ENCODE measurements around the gene KDM2A. TPM values are rescaled to one million over a fixed set of nuclear protein-coding genes. Genes with fewer than 3 reads are reported as not detected.
"Not testable (repeated sequence)": the region's sequence is repeated elsewhere in the genome, so short reads cannot be mapped to it uniquely, and the experiment has no call there.

KDM2A gene
- polyA plus RNA-seq, 2 of the 4 experiments (the other 2 are of a cell fraction), result 34.5 to 42.8 TPM

DNA sequence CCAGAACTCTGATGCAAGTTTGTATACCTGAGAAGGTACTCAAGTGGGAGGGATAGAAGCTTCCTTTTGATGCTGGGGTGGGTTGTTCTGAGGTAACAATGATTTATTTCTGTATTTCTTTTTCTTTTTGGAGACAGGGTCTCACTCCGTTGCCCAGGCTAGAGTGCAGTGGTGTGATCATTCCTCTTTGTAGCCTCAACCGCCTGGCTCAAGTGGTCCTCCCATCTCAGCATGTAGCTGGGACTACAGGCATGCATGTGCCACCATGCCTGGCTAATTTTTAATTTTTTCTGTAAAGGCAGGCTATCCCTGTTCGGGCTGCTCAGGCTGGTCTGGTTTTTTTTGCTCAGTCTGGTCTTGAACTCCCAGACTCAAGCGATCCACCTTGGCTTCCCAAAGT is 7.9 kb downstream of the KDM2A start:
- H3K27ac ChIP-seq, result no peak overlapping the region
- 74% methylated on average over 4 of the region's 4 CpGs for WGBS (ENCODE audit: missing lambda C conversion rate)
- ATAC-seq, result no peak
- no peaks in the 10 kb centered on the region for H3K9me3 ChIP-seq
- POLR2A ChIA-PET, result interaction anchor here (0.7 kb wide), 1 partner anchor 46 kb away, joined by 3 read pairs; no protein-coding TSS in a partner anchor
- H3K4me2 ChIP-seq, result no peak overlapping the region
- H3K4me1 ChIP-seq, result peaks cover 18% of the 10 kb centered on the region; the same call in 2 of the 3 replicates
- FAIRE-seq, result no peak
- CTCF ChIA-PET, result interaction anchor here (0.9 to 1.9 kb wide), 4 partner anchors 9 to 181 kb away, joined by 3 to 5 read pairs (median 3); no protein-coding TSS in a partner anchor
- no peak overlapping the region for H3K4me3 ChIP-seq
- DNase-seq (ENCODE audit: low read depth in 1 of 2, low spot score in 1 of 2), result no peak
- TF ChIP-seq, protein P1, sequence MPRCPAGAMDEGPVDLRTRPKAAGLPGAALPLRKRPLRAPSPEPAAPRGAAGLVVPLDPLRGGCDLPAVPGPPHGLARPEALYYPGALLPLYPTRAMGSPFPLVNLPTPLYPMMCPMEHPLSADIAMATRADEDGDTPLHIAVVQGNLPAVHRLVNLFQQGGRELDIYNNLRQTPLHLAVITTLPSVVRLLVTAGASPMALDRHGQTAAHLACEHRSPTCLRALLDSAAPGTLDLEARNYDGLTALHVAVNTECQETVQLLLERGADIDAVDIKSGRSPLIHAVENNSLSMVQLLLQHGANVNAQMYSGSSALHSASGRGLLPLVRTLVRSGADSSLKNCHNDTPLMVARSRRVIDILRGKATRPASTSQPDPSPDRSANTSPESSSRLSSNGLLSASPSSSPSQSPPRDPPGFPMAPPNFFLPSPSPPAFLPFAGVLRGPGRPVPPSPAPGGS (IDR thresholded peaks at IDR 0.05), result no peak
- TF ChIP-seq PHF8 (IDR thresholded peaks at IDR 0.05; ENCODE audit: borderline replicate concordance, low read depth) (no peak), GATA3 (IDR thresholded peaks at IDR 0.05; ENCODE audit: borderline replicate concordance) (no peak), JUNB (IDR thresholded peaks at IDR 0.05) (no peak), BHLHE40 (IDR thresholded peaks at IDR 0.05; ENCODE audit: low read depth, low read length) (no peak), CHD2 (IDR thresholded peaks at IDR 0.05; ENCODE audit: low read length, partially characterized antibody) (no peak), FOSB (CRISPR knock-in tag; IDR thresholded peaks at IDR 0.05) (no peak), RFX5 (IDR thresholded peaks at IDR 0.05) (no peak), ZNF302 (CRISPR knock-in tag; IDR thresholded peaks at IDR 0.05) (no peak), TFCP2L1 (CRISPR knock-in tag; IDR thresholded peaks at IDR 0.05) (no peak), FOXS1 (CRISPR knock-in tag; IDR thresholded peaks at IDR 0.05) (no peak), CBX8 (IDR thresholded peaks at IDR 0.05) (no peak), MAZ (IDR thresholded peaks at IDR 0.05; ENCODE audit: borderline replicate concordance, low read depth, low read length) (no peak), CBX2 (IDR thresholded peaks at IDR 0.05; ENCODE audit: borderline replicate concordance, low read depth) (no peak), MYC (IDR thresholded peaks at IDR 0.05; ENCODE audit: borderline replicate concordance, low read length) (no peak), NR3C1 (IDR thresholded peaks at IDR 0.05) (no peak)

- H3K9me3 ChIP-seq; H3K4me1 ChIP-seq; H3K4me2 ChIP-seq; FAIRE-seq; H3K4me3 ChIP-seq; POLR2A ChIA-PET; H3K27ac ChIP-seq; DNase-seq (ENCODE audit: low read depth in 1 of 2, low spot score in 1 of 2); ATAC-seq: not testable (repeated sequence)
- CTCF ChIA-PET, result interaction anchor here (0.9 kb wide), 1 partner anchor 9 kb away, joined by 3 read pairs; no protein-coding TSS in a partner anchor
- 95% methylated on average over 10 of the region's 10 CpGs for WGBS (ENCODE audit: missing lambda C conversion rate)
Observed at GRCh38 chr11:67130861-67131260, 11.8 kb downstream of the KDM2A start.

- no peak overlapping the region for H3K4me3 ChIP-seq
- H3K9me3 ChIP-seq, result no peaks in the 10 kb centered on the region
- CTCF ChIA-PET, result interaction anchor here (0.8 to 1.3 kb wide), 3 partner anchors 12 to 55 kb away, joined by 3 to 4 read pairs (median 4); partner anchors contain the start of gene KDM2A
- H3K4me2 ChIP-seq, result no peak overlapping the region
- POLR2A ChIA-PET, result no interaction called here
- 81% methylated on average over 1 of the region's 1 CpG for WGBS (ENCODE audit: missing lambda C conversion rate)
- no peak for DNase-seq (ENCODE audit: low read depth in 1 of 2, low spot score in 1 of 2)
- no peak for ATAC-seq
- no peaks in the 10 kb centered on the region for H3K4me1 ChIP-seq
- no peak for FAIRE-seq
- H3K27ac ChIP-seq, result no peak overlapping the region
- no peak for TF ChIP-seq SREBF2 (IDR thresholded peaks at IDR 0.05)
- TF ChIP-seq, protein P2, sequence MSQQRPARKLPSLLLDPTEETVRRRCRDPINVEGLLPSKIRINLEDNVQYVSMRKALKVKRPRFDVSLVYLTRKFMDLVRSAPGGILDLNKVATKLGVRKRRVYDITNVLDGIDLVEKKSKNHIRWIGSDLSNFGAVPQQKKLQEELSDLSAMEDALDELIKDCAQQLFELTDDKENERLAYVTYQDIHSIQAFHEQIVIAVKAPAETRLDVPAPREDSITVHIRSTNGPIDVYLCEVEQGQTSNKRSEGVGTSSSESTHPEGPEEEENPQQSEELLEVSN (IDR thresholded peaks at IDR 0.05; ENCODE audit: borderline replicate concordance, low read depth), result no peak
- TF ChIP-seq EHF (CRISPR knock-in tag; IDR thresholded peaks at IDR 0.05), result no peak
- TF ChIP-seq CBX2 (IDR thresholded peaks at IDR 0.05; ENCODE audit: borderline replicate concordance, low read depth), result no peak
- TF ChIP-seq BHLHE40 (IDR thresholded peaks at IDR 0.05; ENCODE audit: low read depth, low read length), result no peak
- no peak for TF ChIP-seq HOXB5 (CRISPR knock-in tag; IDR thresholded peaks at IDR 0.05)
- TF ChIP-seq, protein P3, sequence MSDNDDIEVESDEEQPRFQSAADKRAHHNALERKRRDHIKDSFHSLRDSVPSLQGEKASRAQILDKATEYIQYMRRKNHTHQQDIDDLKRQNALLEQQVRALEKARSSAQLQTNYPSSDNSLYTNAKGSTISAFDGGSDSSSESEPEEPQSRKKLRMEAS (IDR thresholded peaks at IDR 0.05), result no peak
- TF ChIP-seq HOXA7 (CRISPR knock-in tag; IDR thresholded peaks at IDR 0.05), result no peak
- TF ChIP-seq, protein P4, sequence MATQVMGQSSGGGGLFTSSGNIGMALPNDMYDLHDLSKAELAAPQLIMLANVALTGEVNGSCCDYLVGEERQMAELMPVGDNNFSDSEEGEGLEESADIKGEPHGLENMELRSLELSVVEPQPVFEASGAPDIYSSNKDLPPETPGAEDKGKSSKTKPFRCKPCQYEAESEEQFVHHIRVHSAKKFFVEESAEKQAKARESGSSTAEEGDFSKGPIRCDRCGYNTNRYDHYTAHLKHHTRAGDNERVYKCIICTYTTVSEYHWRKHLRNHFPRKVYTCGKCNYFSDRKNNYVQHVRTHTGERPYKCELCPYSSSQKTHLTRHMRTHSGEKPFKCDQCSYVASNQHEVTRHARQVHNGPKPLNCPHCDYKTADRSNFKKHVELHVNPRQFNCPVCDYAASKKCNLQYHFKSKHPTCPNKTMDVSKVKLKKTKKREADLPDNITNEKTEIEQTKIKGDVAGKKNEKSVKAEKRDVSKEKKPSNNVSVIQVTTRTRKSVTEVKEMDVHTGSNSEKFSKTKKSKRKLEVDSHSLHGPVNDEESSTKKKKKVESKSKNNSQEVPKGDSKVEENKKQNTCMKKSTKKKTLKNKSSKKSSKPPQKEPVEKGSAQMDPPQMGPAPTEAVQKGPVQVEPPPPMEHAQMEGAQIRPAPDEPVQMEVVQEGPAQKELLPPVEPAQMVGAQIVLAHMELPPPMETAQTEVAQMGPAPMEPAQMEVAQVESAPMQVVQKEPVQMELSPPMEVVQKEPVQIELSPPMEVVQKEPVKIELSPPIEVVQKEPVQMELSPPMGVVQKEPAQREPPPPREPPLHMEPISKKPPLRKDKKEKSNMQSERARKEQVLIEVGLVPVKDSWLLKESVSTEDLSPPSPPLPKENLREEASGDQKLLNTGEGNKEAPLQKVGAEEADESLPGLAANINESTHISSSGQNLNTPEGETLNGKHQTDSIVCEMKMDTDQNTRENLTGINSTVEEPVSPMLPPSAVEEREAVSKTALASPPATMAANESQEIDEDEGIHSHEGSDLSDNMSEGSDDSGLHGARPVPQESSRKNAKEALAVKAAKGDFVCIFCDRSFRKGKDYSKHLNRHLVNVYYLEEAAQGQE (IDR thresholded peaks at IDR 0.05), result no peak
- TF ChIP-seq, protein P5, sequence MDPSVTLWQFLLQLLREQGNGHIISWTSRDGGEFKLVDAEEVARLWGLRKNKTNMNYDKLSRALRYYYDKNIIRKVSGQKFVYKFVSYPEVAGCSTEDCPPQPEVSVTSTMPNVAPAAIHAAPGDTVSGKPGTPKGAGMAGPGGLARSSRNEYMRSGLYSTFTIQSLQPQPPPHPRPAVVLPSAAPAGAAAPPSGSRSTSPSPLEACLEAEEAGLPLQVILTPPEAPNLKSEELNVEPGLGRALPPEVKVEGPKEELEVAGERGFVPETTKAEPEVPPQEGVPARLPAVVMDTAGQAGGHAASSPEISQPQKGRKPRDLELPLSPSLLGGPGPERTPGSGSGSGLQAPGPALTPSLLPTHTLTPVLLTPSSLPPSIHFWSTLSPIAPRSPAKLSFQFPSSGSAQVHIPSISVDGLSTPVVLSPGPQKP (IDR thresholded peaks at IDR 0.05; ENCODE audit: low read depth, low read length), result no peak
- TF ChIP-seq CBX8 (IDR thresholded peaks at IDR 0.05), result no peak
- no peak for TF ChIP-seq NFE2L2 (conservative IDR thresholded peaks at IDR 0.05; ENCODE audit: low read length)
- TF ChIP-seq HOXB13 (CRISPR knock-in tag; IDR thresholded peaks at IDR 0.05; ENCODE audit: low read depth), result no peak
- no peak for TF ChIP-seq SMC3 (IDR thresholded peaks at IDR 0.05)
- TF ChIP-seq ZNF302 (CRISPR knock-in tag; IDR thresholded peaks at IDR 0.05), result no peak
- no peak for TF ChIP-seq MAZ (IDR thresholded peaks at IDR 0.05; ENCODE audit: borderline replicate concordance, low read depth, low read length)
- TF ChIP-seq, protein P6, sequence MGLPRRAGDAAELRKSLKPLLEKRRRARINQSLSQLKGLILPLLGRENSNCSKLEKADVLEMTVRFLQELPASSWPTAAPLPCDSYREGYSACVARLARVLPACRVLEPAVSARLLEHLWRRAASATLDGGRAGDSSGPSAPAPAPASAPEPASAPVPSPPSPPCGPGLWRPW (IDR thresholded peaks at IDR 0.05), result no peak
- no peak for TF ChIP-seq NPAS2 (CRISPR knock-in tag; IDR thresholded peaks at IDR 0.05; ENCODE audit: borderline replicate concordance)
Observed at GRCh38 chr11:67136156-67136555, 17.1 kb downstream of the KDM2A start.
